ENCODE results near the gene LPIN2.

Gene LPIN2

GRCh38 chr18:2984091-2984490, 28.9 kb downstream of the LPIN2 start:
- Histone ChIP-seq H3K4me1 (ENCODE audit: insufficient read depth, low read length) (peaks cover 34% of the 10 kb centered on the region), H3K27me3 (ENCODE audit: insufficient read depth, low read length, poor library complexity) (no peaks in the 10 kb centered on the region), H2AFZ (ENCODE audit: low read depth, low read length) (no peak overlapping the region), H3K9ac (ENCODE audit: low read depth, low read length) (no peak overlapping the region), H4K20me1 (ENCODE audit: insufficient read depth, low read length) (peaks cover 5% of the 10 kb centered on the region; the same call in 1 of the 2 replicates), H3K4me3 (ENCODE audit: low read depth in 1 of 2, low read length in 2 of 2) (no peak overlapping the region), H3K79me2 (ENCODE audit: insufficient read depth, low read length) (peaks cover 50% of the 10 kb centered on the region), H3K9me3 (ENCODE audit: insufficient read depth, low read length, severe bottlenecking) (no peaks in the 10 kb centered on the region), H3K36me3 (ENCODE audit: insufficient read depth, low read length) (no peaks in the 10 kb centered on the region), H3K27ac (ENCODE audit: low read length) (no peak overlapping the region), H3K4me2 (ENCODE audit: insufficient read depth, low read length) (no peak overlapping the region)
- TF ChIP-seq CTCF (IDR thresholded peaks at IDR 0.05; ENCODE audit: borderline replicate concordance, extremely low read depth, low read length, poor library complexity, severe bottlenecking) = no peak
- no peak for DNase-seq
- no peak for ATAC-seq (ENCODE audit: insufficient read depth, low read depth)

GRCh38 chr18:2983296-2983695, 29.6 kb downstream of the LPIN2 start:
- Histone ChIP-seq H3K79me2 (ENCODE audit: insufficient read depth, low read length) (peaks cover 56% of the 10 kb centered on the region), H3K36me3 (ENCODE audit: insufficient read depth, low read length) (no peaks in the 10 kb centered on the region), H3K9me3 (ENCODE audit: insufficient read depth, low read length, severe bottlenecking) (no peaks in the 10 kb centered on the region), H3K27ac (ENCODE audit: low read length) (peak overlapping the region; percentile 60), H2AFZ (ENCODE audit: low read depth, low read length) (0 out of 2 replicates have a peak overlapping the region, but pooled peaks have one; percentile 0), H3K27me3 (ENCODE audit: insufficient read depth, low read length, poor library complexity) (no peaks in the 10 kb centered on the region), H3K4me2 (ENCODE audit: insufficient read depth, low read length) (peak overlapping the region; percentile 45), H3K9ac (ENCODE audit: low read depth, low read length) (peak overlapping the region; percentile 13; the same call in 1 of the 2 replicates), H3K4me1 (ENCODE audit: insufficient read depth, low read length) (peaks cover 40% of the 10 kb centered on the region), H3K4me3 (ENCODE audit: low read depth in 1 of 2, low read length in 2 of 2) (no peak overlapping the region), H4K20me1 (ENCODE audit: insufficient read depth, low read length) (peaks cover 5% of the 10 kb centered on the region; the same call in 1 of the 2 replicates)
- ATAC-seq (ENCODE audit: insufficient read depth, low read depth) (no peak), DNase-seq (no peak)
- TF ChIP-seq EZH2 (IDR thresholded peaks at IDR 0.05; ENCODE audit: borderline replicate concordance, low read depth, low read length, severe bottlenecking) = no peak
- no peak for TF ChIP-seq CTCF (IDR thresholded peaks at IDR 0.05; ENCODE audit: borderline replicate concordance, extremely low read depth, low read length, poor library complexity, severe bottlenecking)

GRCh38 chr18:2982452-2983269, 30.3 kb downstream of the LPIN2 start:
- Histone ChIP-seq H3K9ac (ENCODE audit: low read depth, low read length) (peak overlapping the region; percentile 13), H3K36me3 (ENCODE audit: insufficient read depth, low read length) (no peaks in the 10 kb centered on the region), H4K20me1 (ENCODE audit: insufficient read depth, low read length) (peaks cover 5% of the 10 kb centered on the region; the same call in 1 of the 2 replicates), H3K4me3 (ENCODE audit: low read depth in 1 of 2, low read length in 2 of 2) (no peak overlapping the region), H3K27ac (ENCODE audit: low read length) (peak overlapping the region; percentile 60), H3K4me1 (ENCODE audit: insufficient read depth, low read length) (peaks cover 40% of the 10 kb centered on the region), H3K27me3 (ENCODE audit: insufficient read depth, low read length, poor library complexity) (no peaks in the 10 kb centered on the region), H3K9me3 (ENCODE audit: insufficient read depth, low read length, severe bottlenecking) (no peaks in the 10 kb centered on the region), H3K4me2 (ENCODE audit: insufficient read depth, low read length) (peak overlapping the region; percentile 45), H3K79me2 (ENCODE audit: insufficient read depth, low read length) (peaks cover 53% of the 10 kb centered on the region), H2AFZ (ENCODE audit: low read depth, low read length) (0 out of 2 replicates have a peak overlapping the region, but pooled peaks have one; percentile 0)
- no peak for TF ChIP-seq EZH2 (IDR thresholded peaks at IDR 0.05; ENCODE audit: borderline replicate concordance, low read depth, low read length, severe bottlenecking)
- peak; percentile 9 for TF ChIP-seq CTCF (IDR thresholded peaks at IDR 0.05; ENCODE audit: borderline replicate concordance, extremely low read depth, low read length, poor library complexity, severe bottlenecking)
- DNase-seq (peak; percentile 28), ATAC-seq (ENCODE audit: insufficient read depth, low read depth) (peak; percentile 62)
